Prostate gland (tissue), 2 donors: ENCODE results near the gene SMIM43.

Experiments
- POLR2AphosphoS5 ChIP-seq: sonication (generic); formaldehyde crosslinking; IDR thresholded peaks from one replicate; pipeline ENCODE4 v1.6.1; 2017; ENCODE audit warnings: antibody characterized with exemption
- TF ChIP-seq, protein P1 (sequence below), 4 experiments: fragments of 200-600 bp in 2 of 4; fragments of 450-650 bp in 2 of 4; sonication (generic) in 2 of 4; IDR thresholded peaks; 1 replicate in 3 of 4; 2 replicates in 1 of 4; pipeline ENCODE4 v1.5.1; 2016 to 2019; ENCODE audit warnings: antibody characterized with exemption in 4 of 4, mild to moderate bottlenecking in 2 of 4, moderate library complexity in 2 of 4

DNA sequence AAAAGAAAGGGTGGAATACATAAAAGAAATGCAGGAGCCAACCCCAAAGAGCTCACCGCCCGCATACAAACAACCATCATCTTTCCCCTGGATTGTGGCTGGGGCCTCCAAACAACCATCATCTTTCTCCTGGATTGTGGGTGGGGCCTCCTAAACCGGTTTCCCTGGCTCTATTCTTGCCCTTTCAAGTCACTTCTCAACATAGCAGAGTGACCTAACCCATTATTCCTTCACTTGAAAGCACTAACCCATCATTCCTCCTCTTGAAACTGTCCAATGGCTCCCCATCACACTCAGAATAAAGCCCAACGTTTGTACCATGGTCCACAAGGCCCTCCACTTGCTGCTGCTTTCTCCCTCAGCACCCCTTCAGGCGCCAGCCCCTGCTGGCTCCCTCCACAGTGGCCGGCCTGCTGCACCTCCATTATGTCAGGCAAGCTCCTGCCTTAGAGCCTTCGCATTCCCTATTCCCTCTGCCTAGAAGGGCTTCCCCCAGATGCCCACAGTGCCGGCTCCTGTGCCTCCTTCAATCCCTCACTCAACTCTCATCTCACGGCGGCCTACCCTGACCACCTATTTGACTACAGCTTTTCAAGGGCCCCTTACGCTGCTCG is 24.1 kb downstream of the SMIM43 start:
- TF ChIP-seq POLR2AphosphoS5, result no peak
- TF ChIP-seq, protein P1, sequence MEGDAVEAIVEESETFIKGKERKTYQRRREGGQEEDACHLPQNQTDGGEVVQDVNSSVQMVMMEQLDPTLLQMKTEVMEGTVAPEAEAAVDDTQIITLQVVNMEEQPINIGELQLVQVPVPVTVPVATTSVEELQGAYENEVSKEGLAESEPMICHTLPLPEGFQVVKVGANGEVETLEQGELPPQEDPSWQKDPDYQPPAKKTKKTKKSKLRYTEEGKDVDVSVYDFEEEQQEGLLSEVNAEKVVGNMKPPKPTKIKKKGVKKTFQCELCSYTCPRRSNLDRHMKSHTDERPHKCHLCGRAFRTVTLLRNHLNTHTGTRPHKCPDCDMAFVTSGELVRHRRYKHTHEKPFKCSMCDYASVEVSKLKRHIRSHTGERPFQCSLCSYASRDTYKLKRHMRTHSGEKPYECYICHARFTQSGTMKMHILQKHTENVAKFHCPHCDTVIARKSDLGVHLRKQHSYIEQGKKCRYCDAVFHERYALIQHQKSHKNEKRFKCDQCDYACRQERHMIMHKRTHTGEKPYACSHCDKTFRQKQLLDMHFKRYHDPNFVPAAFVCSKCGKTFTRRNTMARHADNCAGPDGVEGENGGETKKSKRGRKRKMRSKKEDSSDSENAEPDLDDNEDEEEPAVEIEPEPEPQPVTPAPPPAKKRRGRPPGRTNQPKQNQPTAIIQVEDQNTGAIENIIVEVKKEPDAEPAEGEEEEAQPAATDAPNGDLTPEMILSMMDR (IDR thresholded peaks at IDR 0.05), result no peak
